HG03558 (cell line): ENCODE data around the gene CLEC2L.

Experiments used
- ATAC-seq: cut with Tn5 transposase; IDR thresholded peaks from one replicate; pipeline ENCODE4 v1.9.1; 2021; ENCODE audit warnings: moderate number of reproducible peaks; ENCODE audit not compliant: unreplicated experiment; ENCODE audit errors: extremely low read depth

Gene CLEC2L

GRCh38 chr7:139572071-139572470 lies 48.6 kb downstream of the CLEC2L start:
- no peak for ATAC-seq

- ATAC-seq = no peak
Observed at GRCh38 chr7:139572704-139573385, 49.4 kb downstream of the CLEC2L start.

GRCh38 chr7:139573871-139574270 lies 50.4 kb downstream of the CLEC2L start:
- ATAC-seq = no peak

GRCh38 chr7:139574618-139575337 lies 51.3 kb downstream of the CLEC2L start:
- no peak for ATAC-seq

- no peak for ATAC-seq
Observed at GRCh38 chr7:139575338-139575680, 51.8 kb downstream of the CLEC2L start.

- ATAC-seq = no peak
Observed at GRCh38 chr7:139576179-139576973, 52.9 kb downstream of the CLEC2L start.

GRCh38 chr7:139580435-139580834 lies 57.0 kb downstream of the CLEC2L start:
- no peak for ATAC-seq

- ATAC-seq = no peak
Observed at GRCh38 chr7:139582130-139582650, 58.7 kb downstream of the CLEC2L start.

- ATAC-seq = no peak
Observed at GRCh38 chr7:139582671-139583155, 59.2 kb downstream of the CLEC2L start.

- no peak for ATAC-seq
Observed at GRCh38 chr7:139583826-139584553, 60.5 kb downstream of the CLEC2L start.

- ATAC-seq = no peak
Observed at GRCh38 chr7:139585042-139585441, 61.6 kb downstream of the CLEC2L start.

- ATAC-seq = no peak
Observed at GRCh38 chr7:139586286-139586685, 62.8 kb downstream of the CLEC2L start.

- ATAC-seq = no peak
Observed at GRCh38 chr7:139587535-139587934, 64.0 kb downstream of the CLEC2L start.

- ATAC-seq = no peak
Observed at GRCh38 chr7:139588632-139589031, 65.1 kb downstream of the CLEC2L start.

GRCh38 chr7:139589474-139589873 lies 66.0 kb downstream of the CLEC2L start:
- ATAC-seq = no peak

GRCh38 chr7:139591550-139592195 lies 68.2 kb downstream of the CLEC2L start:
- no peak for ATAC-seq

GRCh38 chr7:139592801-139593461 lies 69.4 kb downstream of the CLEC2L start:
- ATAC-seq = no peak

- no peak for ATAC-seq
Observed at GRCh38 chr7:139594090-139594489, 70.6 kb downstream of the CLEC2L start.
